Measurements from ENCODE around the gene GRIK3.

The GRIK3 gene

GRCh38 chr1:36992139-36992943 is 42.0 kb downstream of the GRIK3 start:
- no peaks in the 10 kb centered on the region for H3K27me3 ChIP-seq (ENCODE audit: control insufficient read depth, insufficient read depth, low read length)
- no peak overlapping the region for H3K27ac ChIP-seq (ENCODE audit: low read length)
- no peaks in the 10 kb centered on the region for H3K4me1 ChIP-seq (ENCODE audit: control insufficient read depth, insufficient read depth, low read length)
- no peaks in the 10 kb centered on the region for H3K9me3 ChIP-seq (ENCODE audit: control insufficient read depth, insufficient read depth, low read length)
- no peak overlapping the region for H3K4me3 ChIP-seq (ENCODE audit: low read length)
- H3K36me3 ChIP-seq (ENCODE audit: control insufficient read depth, insufficient read depth, low read length): no peaks in the 10 kb centered on the region
- WGBS (ENCODE audit: insufficient coverage, insufficient read length): no CpG with 5 or more reads among the region's 8 CpGs
- DNase-seq (ENCODE audit: low read depth, low spot score): no peak

GRCh38 chr1:36991551-36991950 is 42.8 kb downstream of the GRIK3 start:
- H3K27ac ChIP-seq (ENCODE audit: low read length): no peak overlapping the region
- no peaks in the 10 kb centered on the region for H3K9me3 ChIP-seq (ENCODE audit: control insufficient read depth, insufficient read depth, low read length)
- no peaks in the 10 kb centered on the region for H3K36me3 ChIP-seq (ENCODE audit: control insufficient read depth, insufficient read depth, low read length)
- H3K27me3 ChIP-seq (ENCODE audit: control insufficient read depth, insufficient read depth, low read length): no peaks in the 10 kb centered on the region
- DNase-seq (ENCODE audit: low read depth, low spot score): no peak
- no CpG with 5 or more reads among the region's 4 CpGs for WGBS (ENCODE audit: insufficient coverage, insufficient read length)
- H3K4me3 ChIP-seq (ENCODE audit: low read length): no peak overlapping the region
- no peaks in the 10 kb centered on the region for H3K4me1 ChIP-seq (ENCODE audit: control insufficient read depth, insufficient read depth, low read length)

GRCh38 chr1:36990928-36991327 is 43.4 kb downstream of the GRIK3 start:
- DNase-seq (ENCODE audit: low read depth, low spot score): no peak
- H3K4me3 ChIP-seq (ENCODE audit: low read length): no peak overlapping the region
- H3K4me1 ChIP-seq (ENCODE audit: control insufficient read depth, insufficient read depth, low read length): no peaks in the 10 kb centered on the region
- no peaks in the 10 kb centered on the region for H3K27me3 ChIP-seq (ENCODE audit: control insufficient read depth, insufficient read depth, low read length)
- H3K27ac ChIP-seq (ENCODE audit: low read length): no peak overlapping the region
- no peaks in the 10 kb centered on the region for H3K36me3 ChIP-seq (ENCODE audit: control insufficient read depth, insufficient read depth, low read length)
- H3K9me3 ChIP-seq (ENCODE audit: control insufficient read depth, insufficient read depth, low read length): no peaks in the 10 kb centered on the region
- whole genome bisulfite sequencing (ENCODE audit: insufficient coverage, insufficient read length): no CpG with 5 or more reads among the region's 3 CpGs

- Histone ChIP-seq H3K4me1 (ENCODE audit: control insufficient read depth, insufficient read depth, low read length) (no peaks in the 10 kb centered on the region), H3K36me3 (ENCODE audit: control insufficient read depth, insufficient read depth, low read length) (no peaks in the 10 kb centered on the region), H3K27ac (ENCODE audit: low read length) (no peak overlapping the region), H3K9me3 (ENCODE audit: control insufficient read depth, insufficient read depth, low read length) (no peaks in the 10 kb centered on the region), H3K4me3 (ENCODE audit: low read length) (no peak overlapping the region), H3K27me3 (ENCODE audit: control insufficient read depth, insufficient read depth, low read length) (no peaks in the 10 kb centered on the region)
- DNase-seq (ENCODE audit: low read depth, low spot score): no peak
- WGBS (ENCODE audit: insufficient coverage, insufficient read length): no CpG with 5 or more reads among the region's 8 CpGs
Measured at GRCh38 chr1:36989241-36989640, 45.1 kb downstream of the GRIK3 start.

- H3K27me3 ChIP-seq (ENCODE audit: control insufficient read depth, insufficient read depth, low read length): no peaks in the 10 kb centered on the region
- no CpG with 5 or more reads among the region's 12 CpGs for WGBS (ENCODE audit: insufficient coverage, insufficient read length)
- no peaks in the 10 kb centered on the region for H3K4me1 ChIP-seq (ENCODE audit: control insufficient read depth, insufficient read depth, low read length)
- H3K36me3 ChIP-seq (ENCODE audit: control insufficient read depth, insufficient read depth, low read length): no peaks in the 10 kb centered on the region
- H3K4me3 ChIP-seq (ENCODE audit: low read length): no peak overlapping the region
- no peak overlapping the region for H3K27ac ChIP-seq (ENCODE audit: low read length)
- no peaks in the 10 kb centered on the region for H3K9me3 ChIP-seq (ENCODE audit: control insufficient read depth, insufficient read depth, low read length)
- no peak for DNase-seq (ENCODE audit: low read depth, low spot score)
Measured at GRCh38 chr1:36988741-36989193, 45.5 kb downstream of the GRIK3 start.

GRCh38 chr1:36988321-36988720 is 46.0 kb downstream of the GRIK3 start:
- H3K4me1 ChIP-seq (ENCODE audit: control insufficient read depth, insufficient read depth, low read length): no peaks in the 10 kb centered on the region
- DNase-seq (ENCODE audit: low read depth, low spot score): no peak
- H3K27me3 ChIP-seq (ENCODE audit: control insufficient read depth, insufficient read depth, low read length): no peaks in the 10 kb centered on the region
- H3K27ac ChIP-seq (ENCODE audit: low read length): no peak overlapping the region
- no peaks in the 10 kb centered on the region for H3K9me3 ChIP-seq (ENCODE audit: control insufficient read depth, insufficient read depth, low read length)
- H3K36me3 ChIP-seq (ENCODE audit: control insufficient read depth, insufficient read depth, low read length): no peaks in the 10 kb centered on the region
- no peak overlapping the region for H3K4me3 ChIP-seq (ENCODE audit: low read length)
- no CpG with 5 or more reads among the region's 10 CpGs for WGBS (ENCODE audit: insufficient coverage, insufficient read length)

- no CpG with 5 or more reads among the region's 2 CpGs for WGBS (ENCODE audit: insufficient coverage, insufficient read length)
- DNase-seq (ENCODE audit: low read depth, low spot score): no peak
- H3K27me3 ChIP-seq (ENCODE audit: control insufficient read depth, insufficient read depth, low read length): no peaks in the 10 kb centered on the region
- H3K27ac ChIP-seq (ENCODE audit: low read length): no peak overlapping the region
- H3K9me3 ChIP-seq (ENCODE audit: control insufficient read depth, insufficient read depth, low read length): no peaks in the 10 kb centered on the region
- H3K4me3 ChIP-seq (ENCODE audit: low read length): no peak overlapping the region
- no peaks in the 10 kb centered on the region for H3K36me3 ChIP-seq (ENCODE audit: control insufficient read depth, insufficient read depth, low read length)
- H3K4me1 ChIP-seq (ENCODE audit: control insufficient read depth, insufficient read depth, low read length): no peaks in the 10 kb centered on the region
Measured at GRCh38 chr1:36987276-36987675, 47.0 kb downstream of the GRIK3 start.

- Histone ChIP-seq H3K4me3 (ENCODE audit: low read length) (no peak overlapping the region), H3K9me3 (ENCODE audit: control insufficient read depth, insufficient read depth, low read length) (no peaks in the 10 kb centered on the region), H3K4me1 (ENCODE audit: control insufficient read depth, insufficient read depth, low read length) (no peaks in the 10 kb centered on the region), H3K36me3 (ENCODE audit: control insufficient read depth, insufficient read depth, low read length) (no peaks in the 10 kb centered on the region), H3K27me3 (ENCODE audit: control insufficient read depth, insufficient read depth, low read length) (no peaks in the 10 kb centered on the region), H3K27ac (ENCODE audit: low read length) (no peak overlapping the region)
- no CpG with 5 or more reads among the region's 6 CpGs for WGBS (ENCODE audit: insufficient coverage, insufficient read length)
- no peak for DNase-seq (ENCODE audit: low read depth, low spot score)
Measured at GRCh38 chr1:36986241-36986985, 47.9 kb downstream of the GRIK3 start.

GRCh38 chr1:36984675-36985074 is 49.6 kb downstream of the GRIK3 start:
- no peaks in the 10 kb centered on the region for H3K27me3 ChIP-seq (ENCODE audit: control insufficient read depth, insufficient read depth, low read length)
- DNase-seq (ENCODE audit: low read depth, low spot score): no peak
- H3K36me3 ChIP-seq (ENCODE audit: control insufficient read depth, insufficient read depth, low read length): no peaks in the 10 kb centered on the region
- no peaks in the 10 kb centered on the region for H3K4me1 ChIP-seq (ENCODE audit: control insufficient read depth, insufficient read depth, low read length)
- H3K9me3 ChIP-seq (ENCODE audit: control insufficient read depth, insufficient read depth, low read length): no peaks in the 10 kb centered on the region
- H3K27ac ChIP-seq (ENCODE audit: low read length): no peak overlapping the region
- H3K4me3 ChIP-seq (ENCODE audit: low read length): no peak overlapping the region
- WGBS (ENCODE audit: insufficient coverage, insufficient read length): no CpG with 5 or more reads among the region's 9 CpGs

- Histone ChIP-seq H3K27me3 (ENCODE audit: control insufficient read depth, insufficient read depth, low read length) (no peaks in the 10 kb centered on the region), H3K36me3 (ENCODE audit: control insufficient read depth, insufficient read depth, low read length) (no peaks in the 10 kb centered on the region), H3K27ac (ENCODE audit: low read length) (no peak overlapping the region), H3K9me3 (ENCODE audit: control insufficient read depth, insufficient read depth, low read length) (no peaks in the 10 kb centered on the region), H3K4me3 (ENCODE audit: low read length) (no peak overlapping the region), H3K4me1 (ENCODE audit: control insufficient read depth, insufficient read depth, low read length) (no peaks in the 10 kb centered on the region)
- no CpG with 5 or more reads among the region's 6 CpGs for WGBS (ENCODE audit: insufficient coverage, insufficient read length)
- DNase-seq (ENCODE audit: low read depth, low spot score): no peak
Measured at GRCh38 chr1:36984026-36984425, 50.3 kb downstream of the GRIK3 start.

All from iPS DF 6.9 (cell line).